ENCODE measurements around the gene NQO1. TPM values are rescaled to one million over a fixed set of nuclear protein-coding genes. Genes with fewer than 3 reads are reported as not detected.

The NQO1 gene
- total and polyA plus RNA-seq, 2 of the 13 experiments (the other 11 are each of a cell fraction or from before 2014, with no cell fraction given): 464 to 1,060 TPM

DNA sequence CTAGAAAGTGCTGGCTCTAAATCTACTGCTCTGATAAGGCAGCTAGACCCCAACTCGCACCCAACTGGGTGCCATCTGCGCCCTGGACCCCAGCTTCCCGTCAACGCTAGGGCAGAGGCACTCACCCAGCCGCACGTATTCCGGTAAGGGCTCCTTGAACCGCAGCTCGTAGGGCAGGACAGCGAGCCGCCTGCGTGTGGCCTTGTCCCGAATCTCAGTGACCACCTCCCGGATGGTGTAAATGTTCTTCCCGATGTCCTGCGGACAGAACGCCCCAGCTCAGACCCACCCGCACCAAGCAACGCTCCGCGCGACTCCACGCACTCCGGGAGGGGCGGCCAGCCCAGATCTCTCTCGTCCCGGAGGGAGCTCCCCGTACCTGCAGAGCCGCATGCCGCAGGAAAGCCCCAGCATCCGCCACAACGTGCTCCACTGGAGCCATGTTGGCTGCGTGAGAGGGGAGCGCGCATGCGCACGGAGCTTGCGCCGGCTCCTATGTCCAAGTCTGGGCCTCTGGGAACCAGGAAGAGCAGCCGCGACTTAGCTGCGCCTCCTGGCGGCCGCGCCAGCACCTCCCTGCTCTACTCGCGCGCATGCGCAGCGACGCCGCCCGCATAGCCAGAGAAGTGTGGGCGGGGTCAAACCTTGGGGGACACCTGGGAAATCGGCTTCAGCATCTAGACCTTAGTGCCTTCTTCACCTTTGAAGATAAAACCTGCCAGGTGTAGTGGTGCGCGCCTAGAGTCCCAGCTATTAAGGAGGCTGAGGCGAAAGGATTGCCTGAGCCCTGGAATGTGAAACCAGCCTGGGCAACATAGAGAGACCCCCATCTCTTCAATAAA lies 28.3 kb upstream of the NQO1 start, which contains the start of gene NOB1 (continued):
- TF ChIP-seq, protein P1, sequence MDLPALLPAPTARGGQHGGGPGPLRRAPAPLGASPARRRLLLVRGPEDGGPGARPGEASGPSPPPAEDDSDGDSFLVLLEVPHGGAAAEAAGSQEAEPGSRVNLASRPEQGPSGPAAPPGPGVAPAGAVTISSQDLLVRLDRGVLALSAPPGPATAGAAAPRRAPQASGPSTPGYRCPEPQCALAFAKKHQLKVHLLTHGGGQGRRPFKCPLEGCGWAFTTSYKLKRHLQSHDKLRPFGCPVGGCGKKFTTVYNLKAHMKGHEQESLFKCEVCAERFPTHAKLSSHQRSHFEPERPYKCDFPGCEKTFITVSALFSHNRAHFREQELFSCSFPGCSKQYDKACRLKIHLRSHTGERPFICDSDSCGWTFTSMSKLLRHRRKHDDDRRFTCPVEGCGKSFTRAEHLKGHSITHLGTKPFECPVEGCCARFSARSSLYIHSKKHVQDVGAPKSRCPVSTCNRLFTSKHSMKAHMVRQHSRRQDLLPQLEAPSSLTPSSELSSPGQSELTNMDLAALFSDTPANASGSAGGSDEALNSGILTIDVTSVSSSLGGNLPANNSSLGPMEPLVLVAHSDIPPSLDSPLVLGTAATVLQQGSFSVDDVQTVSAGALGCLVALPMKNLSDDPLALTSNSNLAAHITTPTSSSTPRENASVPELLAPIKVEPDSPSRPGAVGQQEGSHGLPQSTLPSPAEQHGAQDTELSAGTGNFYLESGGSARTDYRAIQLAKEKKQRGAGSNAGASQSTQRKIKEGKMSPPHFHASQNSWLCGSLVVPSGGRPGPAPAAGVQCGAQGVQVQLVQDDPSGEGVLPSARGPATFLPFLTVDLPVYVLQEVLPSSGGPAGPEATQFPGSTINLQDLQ (CRISPR knock-in tag; IDR thresholded peaks at IDR 0.05): peak; percentile 95
- peak; percentile 47 for TF ChIP-seq TGIF2 (CRISPR knock-in tag; IDR thresholded peaks at IDR 0.05)
- peak; percentile 72; the same call in 1 of the 2 replicates for TF ChIP-seq ZBTB7A (CRISPR knock-in tag; IDR thresholded peaks at IDR 0.05)
- no peak for TF ChIP-seq CENPBD1 (CRISPR knock-in tag; IDR thresholded peaks at IDR 0.05; ENCODE audit: borderline replicate concordance, low read depth)
- TF ChIP-seq ZNF556 (CRISPR knock-in tag; IDR thresholded peaks at IDR 0.05; ENCODE audit: borderline replicate concordance): peak; percentile 72; the same call in 1 of the 2 replicates
- TF ChIP-seq IRX3 (CRISPR knock-in tag; IDR thresholded peaks at IDR 0.05; ENCODE audit: borderline replicate concordance, low read depth): peak; percentile 93; the same call in 1 of the 2 replicates
- peak; percentile 68 for TF ChIP-seq TEAD3 (CRISPR knock-in tag; optimal IDR thresholded peaks at IDR 0.05; ENCODE audit: borderline replicate concordance)
- peak; percentile 97 for TF ChIP-seq ZNF430 (CRISPR knock-in tag; IDR thresholded peaks at IDR 0.05)
- TF ChIP-seq, protein P2, sequence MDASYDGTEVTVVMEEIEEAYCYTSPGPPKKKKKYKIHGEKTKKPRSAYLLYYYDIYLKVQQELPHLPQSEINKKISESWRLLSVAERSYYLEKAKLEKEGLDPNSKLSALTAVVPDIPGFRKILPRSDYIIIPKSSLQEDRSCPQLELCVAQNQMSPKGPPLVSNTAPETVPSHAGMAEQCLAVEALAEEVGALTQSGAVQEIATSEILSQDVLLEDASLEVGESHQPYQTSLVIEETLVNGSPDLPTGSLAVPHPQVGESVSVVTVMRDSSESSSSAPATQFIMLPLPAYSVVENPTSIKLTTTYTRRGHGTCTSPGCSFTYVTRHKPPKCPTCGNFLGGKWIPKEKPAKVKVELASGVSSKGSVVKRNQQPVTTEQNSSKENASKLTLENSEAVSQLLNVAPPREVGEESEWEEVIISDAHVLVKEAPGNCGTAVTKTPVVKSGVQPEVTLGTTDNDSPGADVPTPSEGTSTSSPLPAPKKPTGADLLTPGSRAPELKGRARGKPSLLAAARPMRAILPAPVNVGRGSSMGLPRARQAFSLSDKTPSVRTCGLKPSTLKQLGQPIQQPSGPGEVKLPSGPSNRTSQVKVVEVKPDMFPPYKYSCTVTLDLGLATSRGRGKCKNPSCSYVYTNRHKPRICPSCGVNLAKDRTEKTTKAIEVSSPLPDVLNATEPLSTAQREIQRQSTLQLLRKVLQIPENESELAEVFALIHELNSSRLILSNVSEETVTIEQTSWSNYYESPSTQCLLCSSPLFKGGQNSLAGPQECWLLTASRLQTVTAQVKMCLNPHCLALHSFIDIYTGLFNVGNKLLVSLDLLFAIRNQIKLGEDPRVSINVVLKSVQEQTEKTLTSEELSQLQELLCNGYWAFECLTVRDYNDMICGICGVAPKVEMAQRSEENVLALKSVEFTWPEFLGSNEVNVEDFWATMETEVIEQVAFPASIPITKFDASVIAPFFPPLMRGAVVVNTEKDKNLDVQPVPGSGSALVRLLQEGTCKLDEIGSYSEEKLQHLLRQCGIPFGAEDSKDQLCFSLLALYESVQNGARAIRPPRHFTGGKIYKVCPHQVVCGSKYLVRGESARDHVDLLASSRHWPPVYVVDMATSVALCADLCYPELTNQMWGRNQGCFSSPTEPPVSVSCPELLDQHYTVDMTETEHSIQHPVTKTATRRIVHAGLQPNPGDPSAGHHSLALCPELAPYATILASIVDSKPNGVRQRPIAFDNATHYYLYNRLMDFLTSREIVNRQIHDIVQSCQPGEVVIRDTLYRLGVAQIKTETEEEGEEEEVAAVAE (CRISPR knock-in tag; IDR thresholded peaks at IDR 0.05; ENCODE audit: borderline replicate concordance): peak; percentile 55; the same call in 1 of the 2 replicates
- TF ChIP-seq ETV6 (CRISPR knock-in tag; conservative IDR thresholded peaks at IDR 0.05): peak; percentile 70; the same call in 1 of the 2 replicates
- TF ChIP-seq ZNF83 (CRISPR knock-in tag; IDR thresholded peaks at IDR 0.05; ENCODE audit: borderline replicate concordance): 0 out of 2 replicates have a peak, but pooled peaks have one; percentile 38
- peak; percentile 74; the same call in 1 of the 2 replicates for TF ChIP-seq ZBTB7B (CRISPR knock-in tag; IDR thresholded peaks at IDR 0.05)
- no peak for TF ChIP-seq ZNF30 (CRISPR knock-in tag; IDR thresholded peaks at IDR 0.05)
- TF ChIP-seq HES4 (CRISPR knock-in tag; IDR thresholded peaks at IDR 0.05; ENCODE audit: borderline replicate concordance): no peak
- peak; percentile 37; the same call in 1 of the 2 replicates for TF ChIP-seq GTF3A (CRISPR knock-in tag; conservative IDR thresholded peaks at IDR 0.05)
- peak; percentile 46; the same call in 1 of the 2 replicates for TF ChIP-seq ZKSCAN1 (IDR thresholded peaks at IDR 0.05; ENCODE audit: low read length)
- TF ChIP-seq SATB2 (CRISPR knock-in tag; IDR thresholded peaks at IDR 0.05): no peak
- peak; percentile 29 for TF ChIP-seq SRSF1 (optimal IDR thresholded peaks at IDR 0.05; ENCODE audit: low read depth, low read length)
- TF ChIP-seq ZNF720 (CRISPR knock-in tag; IDR thresholded peaks at IDR 0.05): peak; percentile 47; the same call in 1 of the 2 replicates
- TF ChIP-seq ZNF138 (CRISPR knock-in tag; IDR thresholded peaks at IDR 0.05; ENCODE audit: low read depth): peak; percentile 99
- no peak for TF ChIP-seq TAF15 (IDR thresholded peaks at IDR 0.05; ENCODE audit: low read depth, low read length, poor library complexity, severe bottlenecking)
- TF ChIP-seq AHR (CRISPR knock-in tag; IDR thresholded peaks at IDR 0.05): peak; percentile 98; the same call in 1 of the 2 replicates

All from HepG2 (cell line).